Islet precursor cell (in vitro differentiated cells): ENCODE results near the gene ZC2HC1B.
A peak's percentile ranks its signal among the peaks of the same experiment; 100 is the strongest.
"Not testable (repeated sequence)": the region's sequence is repeated elsewhere in the genome, so short reads cannot be mapped to it uniquely, and the experiment has no call there.

Experiments
- DNase-seq: peaks from one replicate; pipeline ENCODE4 v3.0.0-alpha.2; 2018

The ZC2HC1B gene, protein sequence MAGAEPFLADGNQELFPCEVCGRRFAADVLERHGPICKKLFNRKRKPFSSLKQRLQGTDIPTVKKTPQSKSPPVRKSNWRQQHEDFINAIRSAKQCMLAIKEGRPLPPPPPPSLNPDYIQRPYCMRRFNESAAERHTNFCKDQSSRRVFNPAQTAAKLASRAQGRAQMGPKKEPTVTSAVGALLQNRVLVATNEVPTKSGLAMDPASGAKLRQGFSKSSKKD

DNA sequence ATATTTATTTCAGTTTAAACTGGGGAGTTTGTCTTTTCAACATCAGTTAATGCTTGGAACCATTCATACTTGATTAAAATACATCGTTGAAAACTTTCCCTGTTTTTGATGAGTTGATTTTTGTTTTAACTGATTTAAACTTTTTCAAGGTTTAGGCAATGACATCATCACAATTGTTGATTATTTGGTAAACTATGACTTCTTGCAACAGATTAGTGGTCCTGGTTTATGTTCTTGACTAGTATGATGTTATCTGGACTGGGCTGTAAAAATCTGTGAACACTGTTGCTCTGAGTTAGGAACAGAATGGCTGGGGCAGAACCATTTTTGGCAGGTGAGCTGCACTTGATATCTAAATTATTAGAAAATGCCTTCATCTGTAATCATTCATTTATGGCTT lies at the start of gene ZC2HC1B:
Gene ZC2HC1B (plus strand): TSS at position 241 of the 400 bp plus-strand sequence. CDS start 66 bp downstream, at position 307.
- no peak for DNase-seq

DNA sequence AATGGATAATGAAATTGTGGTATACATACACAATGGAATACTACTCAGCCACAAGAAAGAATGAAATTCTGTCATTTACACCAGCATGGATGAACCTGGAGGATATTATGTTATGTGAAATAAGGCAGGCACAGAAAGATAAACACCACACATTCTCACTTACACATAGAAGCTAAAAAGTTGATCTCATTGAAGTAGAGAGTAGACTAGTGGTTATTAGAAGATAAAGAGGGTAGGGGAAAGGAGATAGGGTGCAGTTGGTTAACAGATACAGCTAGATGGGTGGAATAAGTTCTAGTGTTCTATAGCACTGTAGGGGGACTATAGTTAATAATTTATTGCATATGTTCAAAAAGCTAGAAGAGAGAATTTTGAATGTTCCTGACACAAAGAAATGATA lies 46.7 kb upstream of the ZC2HC1B start:
- DNase-seq: no peak

DNA sequence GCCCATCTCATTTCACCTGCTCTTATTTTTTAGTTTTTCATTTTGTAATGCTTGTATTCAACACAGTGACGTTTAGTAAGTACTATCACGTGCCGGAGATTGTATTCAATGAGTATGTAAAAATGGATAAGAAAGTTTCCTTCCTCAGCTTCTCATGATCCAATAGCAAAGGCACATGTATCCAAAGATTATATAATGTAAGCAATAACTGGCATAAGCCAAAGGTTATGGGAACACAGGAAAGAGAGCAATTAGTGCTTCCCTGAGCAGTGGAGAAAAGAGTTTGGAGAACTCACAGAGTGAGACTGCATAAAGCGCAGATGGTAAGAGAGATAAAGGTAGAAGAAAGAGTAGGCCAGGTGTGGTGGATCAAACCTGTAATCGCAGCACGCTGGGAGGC lies 42.9 kb upstream of the ZC2HC1B start:
- DNase-seq: no peak

DNA sequence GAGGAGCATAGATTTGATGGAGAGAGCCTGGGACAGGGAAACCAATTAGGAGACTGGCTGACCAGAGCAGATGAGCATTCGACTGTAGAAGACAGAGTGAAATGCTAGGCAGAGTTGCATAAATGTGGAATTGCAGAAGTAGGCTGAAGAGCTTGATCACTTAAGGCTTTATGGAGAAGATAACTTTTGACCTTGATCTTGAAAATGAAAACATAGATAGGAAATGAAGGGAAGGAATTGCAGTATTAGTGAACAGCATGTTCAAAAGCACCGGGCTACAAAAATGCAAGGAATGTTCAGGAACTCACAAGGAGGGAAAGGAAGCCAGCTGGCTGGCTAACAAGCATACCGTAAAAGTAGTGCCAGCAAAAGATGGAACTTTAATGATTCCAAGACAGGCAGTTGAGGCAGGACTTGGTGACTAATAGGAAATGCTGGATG lies 41.7 kb upstream of the ZC2HC1B start:
- no peak for DNase-seq

DNA sequence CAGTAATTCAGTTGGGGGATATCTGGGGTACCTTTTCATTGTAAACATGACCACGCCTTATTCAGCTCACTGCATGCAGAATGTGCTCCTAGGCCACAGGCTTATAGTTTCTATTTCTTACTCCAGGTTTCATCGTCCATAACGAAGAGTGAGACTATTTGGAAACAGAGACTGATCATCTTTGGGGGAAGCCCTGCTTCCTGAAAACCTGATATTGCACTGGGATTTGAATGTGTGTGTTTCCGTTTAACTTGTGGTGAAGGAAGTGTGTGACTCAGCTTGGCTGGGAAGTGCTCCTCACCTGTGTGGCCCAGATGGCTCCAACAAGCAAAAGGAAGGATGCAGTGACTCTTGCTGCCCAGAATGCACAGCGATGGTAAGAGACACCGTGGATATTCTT lies 40.7 kb upstream of the ZC2HC1B start:
- no peak for DNase-seq

DNA sequence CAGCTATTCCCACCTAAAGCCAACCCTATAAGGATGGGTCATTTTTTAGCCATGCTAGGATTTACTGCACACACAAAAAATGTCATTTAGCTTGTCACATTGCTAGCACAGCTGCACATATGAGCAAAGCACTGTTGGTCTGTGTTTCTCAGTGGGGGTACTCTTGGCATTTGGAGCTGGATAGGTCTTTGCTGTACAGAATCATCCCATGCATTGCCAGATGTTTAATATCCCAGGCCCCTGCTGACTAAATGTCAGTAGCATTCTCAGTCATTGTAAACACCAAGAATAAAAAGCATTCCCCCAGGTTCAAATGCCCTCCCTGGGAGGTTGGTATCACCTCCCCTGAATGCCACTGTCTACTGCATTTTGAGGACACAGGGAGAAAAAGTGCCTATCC lies 35.7 kb upstream of the ZC2HC1B start:
- no peak for DNase-seq

DNA sequence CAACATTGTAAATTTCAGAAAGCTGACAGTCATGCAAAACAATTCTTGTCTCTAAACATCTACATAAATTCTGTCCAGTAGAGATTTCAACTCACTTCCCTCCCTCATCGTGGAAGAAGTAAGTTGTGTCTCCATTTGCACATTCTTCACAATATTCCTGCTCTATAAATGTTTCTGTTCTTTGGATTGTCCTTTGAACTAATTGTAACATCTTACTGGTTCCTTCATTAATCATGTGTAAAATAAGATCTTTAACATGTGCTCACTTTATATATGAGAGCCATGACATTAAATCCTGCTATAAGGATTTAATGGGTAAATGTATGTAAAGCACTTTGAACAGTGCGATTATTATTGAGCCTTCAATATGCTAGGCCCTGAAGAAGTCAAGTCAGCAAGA lies 28.1 kb upstream of the ZC2HC1B start:
- DNase-seq: no peak

DNA sequence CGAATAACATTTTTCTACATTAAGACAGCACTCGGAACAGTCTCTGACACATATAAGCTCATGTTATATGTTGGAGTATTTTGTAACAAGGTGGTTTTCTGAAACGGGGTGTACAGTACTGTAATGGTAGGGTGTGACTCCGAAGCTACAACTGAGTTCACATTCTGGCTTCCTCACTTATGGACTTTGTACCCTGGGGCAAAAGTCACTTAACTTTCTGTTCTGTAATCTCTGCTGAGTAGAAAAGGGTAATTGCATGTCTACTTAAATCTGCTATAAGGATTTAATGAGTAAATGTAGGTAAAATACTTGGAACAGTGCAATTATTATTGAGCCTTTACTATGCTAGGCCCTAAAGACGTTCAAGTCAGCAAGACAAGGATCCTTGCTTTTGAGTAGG lies 25.9 kb upstream of the ZC2HC1B start:
- DNase-seq: no peak

DNA sequence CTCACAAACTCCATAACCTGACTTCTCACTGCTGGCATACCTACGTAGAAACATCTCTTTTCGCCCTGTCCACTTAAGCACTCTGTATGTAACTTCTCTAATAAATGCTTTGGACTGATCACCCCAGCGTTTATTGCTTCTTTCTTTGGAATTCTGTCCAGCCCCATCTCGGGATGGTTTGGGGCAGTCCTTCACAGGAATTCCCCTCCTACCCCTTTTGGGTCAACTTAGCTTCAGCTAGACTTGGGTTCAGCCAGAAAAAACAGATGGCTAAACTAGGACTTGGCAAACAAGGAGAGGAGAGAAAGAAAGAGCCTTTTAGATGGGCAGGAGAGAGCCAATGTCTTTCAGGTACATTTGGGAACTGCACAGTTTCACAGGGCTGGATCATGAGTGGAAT lies 25.1 kb upstream of the ZC2HC1B start:
- DNase-seq: no peak

DNA sequence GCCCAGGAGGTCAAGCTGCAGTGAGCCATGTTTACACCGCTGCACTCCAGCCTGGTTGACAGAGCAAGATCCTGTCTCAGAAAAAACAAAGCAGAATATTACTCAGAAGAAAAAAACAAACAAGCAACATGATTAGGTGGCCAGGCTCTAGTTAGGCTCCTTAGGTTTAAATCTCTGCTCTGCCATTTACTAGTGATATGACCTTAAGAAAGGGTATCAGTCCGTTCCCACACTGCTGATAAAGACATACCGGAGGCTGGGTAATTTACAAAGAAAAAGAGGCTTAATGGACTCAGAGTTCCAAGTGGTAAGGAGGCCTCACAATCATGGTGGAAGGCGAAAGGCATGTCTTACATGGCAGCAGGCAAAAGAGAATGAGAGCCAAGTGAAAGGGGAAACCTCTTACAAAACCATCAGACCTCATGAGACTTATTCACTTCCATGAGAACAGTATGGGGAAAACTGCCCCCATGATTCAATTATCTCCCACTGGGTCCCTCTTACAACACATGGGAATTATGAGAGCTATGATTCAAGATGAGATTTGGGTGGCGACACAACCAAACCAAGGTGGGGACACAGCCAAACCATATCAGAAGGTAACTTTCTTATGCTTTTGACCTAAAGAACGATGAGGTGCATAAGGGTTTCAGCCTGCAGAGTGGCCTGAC lies 23.5 kb upstream of the ZC2HC1B start:
- no peak for DNase-seq

DNA sequence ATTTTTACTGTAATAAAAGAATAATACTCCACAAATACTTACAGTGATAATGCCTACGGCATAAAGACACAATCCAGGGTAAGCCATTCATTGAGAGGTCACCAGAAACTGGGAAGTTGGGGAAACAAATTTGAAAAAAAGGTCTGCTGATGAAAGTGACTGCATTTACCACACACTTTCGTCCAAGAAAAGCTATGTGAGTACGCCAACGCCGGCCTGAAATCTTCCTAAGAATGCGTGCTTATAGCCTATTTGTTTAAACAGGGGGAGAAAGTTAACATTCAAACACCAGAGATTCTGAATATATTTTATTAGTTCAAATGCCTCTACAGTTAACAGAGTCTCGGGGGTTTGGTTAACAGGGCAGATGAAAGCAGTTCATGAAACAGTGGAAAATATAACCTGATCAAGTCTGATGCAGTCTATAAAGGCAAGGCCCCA lies 21.8 kb upstream of the ZC2HC1B start:
- DNase-seq: no peak

DNA sequence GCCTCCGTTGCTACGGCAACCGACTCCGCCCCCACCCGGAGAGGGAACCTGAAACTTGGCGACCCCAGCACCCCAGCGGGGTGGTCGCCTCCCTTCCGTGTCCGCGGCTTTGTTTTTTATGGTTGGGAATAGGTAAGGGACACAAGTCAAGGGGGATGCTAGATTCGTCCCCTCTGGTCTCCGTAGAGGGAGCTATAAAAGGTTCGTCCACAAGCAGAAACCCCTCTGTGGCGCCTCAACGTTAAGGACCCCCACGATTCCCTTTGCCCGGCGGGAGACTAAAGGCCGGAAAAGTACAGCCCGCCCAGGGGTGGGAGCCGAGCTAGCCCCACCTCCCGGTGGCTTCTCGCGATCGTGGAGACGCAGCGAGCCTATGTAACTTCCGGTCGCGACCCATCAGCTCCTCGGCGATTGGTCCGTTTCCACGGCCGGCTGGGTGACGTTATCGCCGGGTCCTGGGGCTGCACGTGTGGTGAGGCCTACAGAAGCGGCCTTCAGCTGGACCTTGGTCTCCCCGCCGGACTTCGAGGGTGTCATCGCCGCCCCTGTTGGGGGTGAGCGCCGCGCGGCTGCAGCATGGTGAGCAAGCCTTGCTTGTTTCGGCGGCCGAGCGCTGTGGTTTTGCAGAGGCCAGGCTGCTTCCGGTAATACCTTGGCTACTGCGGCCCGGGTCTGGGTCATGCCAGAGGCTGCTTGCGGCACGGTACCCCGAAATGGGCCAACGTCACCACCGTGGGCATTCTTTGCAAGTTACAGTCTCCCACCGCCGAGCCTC lies 21.2 kb upstream of the ZC2HC1B start, which contains the start of gene LTV1:
Gene LTV1 (plus strand): TSS at position 437 of the 775 bp plus-strand sequence. CDS start 140 bp downstream, at position 577.
- peak; percentile 98 for DNase-seq

DNA sequence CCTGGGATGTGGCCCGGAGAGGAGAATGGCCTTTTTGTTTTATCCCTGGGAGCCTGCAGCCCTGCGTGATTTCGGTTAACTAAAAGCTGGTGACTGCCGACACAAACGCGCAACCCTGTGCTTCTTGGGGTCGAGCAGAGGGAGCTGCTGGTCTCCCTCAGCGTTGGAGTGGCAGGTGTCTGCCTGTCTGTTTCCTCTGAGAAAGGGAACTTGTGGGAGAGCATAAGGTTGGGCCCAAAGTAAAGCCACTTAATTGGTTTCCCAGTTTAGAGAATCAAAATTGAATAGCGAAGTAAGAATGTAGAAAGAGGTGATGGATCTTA lies 20.6 kb upstream of the ZC2HC1B start:
- no peak for DNase-seq

DNA sequence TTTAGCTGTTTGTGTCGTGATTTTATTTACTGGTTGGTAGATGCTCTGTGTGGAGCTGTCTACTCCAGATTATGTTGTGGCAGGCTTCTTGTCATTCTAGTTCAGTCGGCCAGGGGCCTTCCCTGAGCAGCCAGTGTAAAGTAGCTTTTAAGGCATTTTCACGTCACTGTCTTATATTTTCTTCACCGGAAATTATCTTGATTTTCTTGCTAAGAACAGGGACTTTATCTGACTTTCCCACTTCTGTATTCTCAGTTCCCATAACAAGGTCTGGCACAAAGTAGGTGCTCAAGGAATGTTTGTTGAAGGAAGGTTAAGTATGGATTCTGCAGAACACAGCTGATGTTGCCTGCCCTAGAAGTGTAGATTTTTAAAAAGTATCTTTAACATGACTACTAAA lies 20.3 kb upstream of the ZC2HC1B start:
- DNase-seq: no peak

DNA sequence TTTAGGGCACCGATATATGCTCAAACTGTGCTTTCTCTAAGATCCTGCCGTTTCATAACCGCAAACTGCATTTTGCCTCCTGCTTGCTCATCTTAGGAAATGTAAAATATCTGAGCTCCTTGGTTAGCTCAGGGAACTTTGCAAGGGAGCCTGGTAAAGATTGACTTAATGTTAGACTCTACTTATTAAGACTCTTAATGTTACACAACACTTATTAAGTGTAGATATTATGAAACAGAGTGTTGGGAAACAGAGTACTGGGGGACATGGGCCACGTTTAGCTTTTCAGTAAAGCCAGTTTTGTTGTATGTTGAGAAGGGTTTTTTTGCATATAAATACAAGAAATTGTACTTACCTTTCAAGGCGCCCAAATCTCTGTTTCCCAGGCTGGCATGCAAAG lies 19.2 kb upstream of the ZC2HC1B start:
- DNase-seq: no peak

DNA sequence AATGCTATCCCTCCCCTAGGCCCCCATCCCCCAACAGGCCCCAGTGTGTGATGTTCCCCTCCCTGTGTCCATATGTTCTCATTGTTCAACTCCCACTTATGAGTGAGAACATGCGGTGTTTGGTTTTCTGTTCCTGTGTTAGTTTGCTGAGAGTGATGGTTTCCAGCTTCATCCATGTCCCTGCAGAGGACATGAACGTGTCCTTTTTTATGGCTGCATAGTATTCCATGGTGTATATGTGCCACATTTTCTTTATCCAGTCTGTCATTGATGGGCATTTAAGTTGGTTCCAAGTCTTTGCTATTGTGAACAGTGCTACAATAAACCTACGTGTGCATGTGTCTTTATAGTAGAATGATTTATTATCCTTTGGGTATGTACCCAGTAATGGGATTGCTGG lies 12.6 kb upstream of the ZC2HC1B start:
- DNase-seq: not testable (repeated sequence)

DNA sequence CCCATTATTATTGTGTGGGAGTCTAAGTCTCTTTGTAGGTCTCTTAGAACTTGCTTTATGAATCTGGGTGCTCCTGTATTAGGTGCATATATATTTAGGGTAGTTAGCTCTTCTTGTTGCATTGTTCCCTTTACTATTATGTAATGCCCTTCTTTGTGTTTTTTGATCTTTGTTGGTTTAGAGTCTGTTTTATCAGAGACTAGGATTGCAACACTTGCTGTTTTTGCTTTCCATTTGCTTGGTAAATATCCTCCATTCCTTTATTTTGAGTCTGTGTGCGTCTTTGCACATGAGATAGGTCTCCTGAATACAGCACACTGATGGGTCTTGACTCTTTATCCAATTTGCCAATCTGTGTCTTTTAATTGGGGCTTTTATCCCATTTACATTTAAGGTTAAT lies 9.2 kb upstream of the ZC2HC1B start:
- not testable (repeated sequence) for DNase-seq

DNA sequence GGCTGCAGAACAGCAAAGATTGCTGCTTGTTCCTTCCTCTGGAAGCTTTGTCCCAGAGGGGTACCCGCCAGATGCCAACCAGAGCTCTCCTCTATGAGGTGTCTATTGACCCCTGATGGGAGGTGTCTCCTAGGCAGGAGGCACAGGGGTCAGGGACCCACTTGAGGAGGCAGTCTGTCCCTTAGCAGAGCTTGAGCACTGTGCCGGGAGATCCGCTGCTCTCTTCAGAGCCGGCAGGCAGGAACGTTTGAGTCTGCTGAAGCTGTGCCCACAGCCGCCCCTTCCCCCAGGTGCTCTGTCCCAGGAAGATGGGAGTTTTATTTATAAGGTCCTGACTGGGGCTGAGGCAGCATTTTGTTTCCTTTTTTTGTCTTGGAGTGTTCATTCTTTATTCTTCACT lies 7.5 kb upstream of the ZC2HC1B start:
- DNase-seq: not testable (repeated sequence)

DNA sequence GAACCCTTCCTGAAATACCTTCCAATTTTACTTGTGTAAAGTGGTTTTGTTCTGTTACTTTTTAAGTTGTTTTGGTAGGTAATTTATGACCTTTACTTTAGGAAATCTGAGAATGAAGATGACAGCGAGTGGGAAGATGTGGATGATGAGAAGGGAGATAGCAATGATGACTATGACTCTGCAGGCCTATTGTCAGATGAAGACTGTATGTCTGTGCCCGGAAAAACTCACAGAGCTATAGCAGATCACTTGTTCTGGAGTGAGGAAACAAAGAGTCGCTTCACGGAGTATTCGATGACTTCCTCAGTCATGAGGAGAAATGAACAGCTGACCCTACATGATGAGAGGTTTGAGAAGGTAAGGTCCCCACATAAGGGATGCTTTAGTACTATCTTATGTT lies 6.6 kb upstream of the ZC2HC1B start:
- DNase-seq: no peak

DNA sequence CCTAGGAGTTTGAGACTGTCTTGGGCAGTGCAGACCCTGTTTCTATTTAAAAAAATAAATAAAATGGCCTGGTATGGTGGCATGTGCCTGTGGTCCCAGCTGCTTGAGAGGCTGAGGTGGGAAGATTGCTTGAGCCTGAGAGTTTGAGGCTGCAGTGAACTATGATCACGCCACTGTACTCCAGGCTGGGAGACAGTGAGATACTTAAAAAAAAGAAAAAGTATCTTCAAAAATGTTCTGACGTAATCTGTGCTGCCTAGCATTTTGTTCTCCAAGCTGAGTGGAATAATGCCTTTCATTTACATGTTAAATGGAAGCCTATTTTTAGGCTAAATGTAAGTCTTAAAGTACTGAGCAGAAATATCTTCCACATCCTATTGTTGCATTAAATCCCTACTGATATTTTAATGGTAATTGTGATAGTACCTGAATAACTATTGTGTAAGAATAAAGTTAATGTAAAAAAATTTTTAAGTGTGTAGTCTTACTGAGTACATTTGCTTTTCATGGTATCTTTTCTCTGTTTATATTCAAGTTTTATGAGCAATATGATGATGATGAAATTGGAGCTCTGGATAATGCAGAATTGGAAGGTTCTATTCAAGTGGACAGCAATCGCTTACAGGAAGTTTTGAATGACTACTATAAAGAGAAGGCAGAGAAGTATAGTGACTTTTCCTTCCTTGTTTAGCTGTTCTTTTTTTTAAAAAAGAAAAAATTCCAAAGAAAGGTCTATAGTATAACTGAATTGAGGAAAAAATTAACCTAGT lies 4.2 kb upstream of the ZC2HC1B start:
- DNase-seq: no peak

DNA sequence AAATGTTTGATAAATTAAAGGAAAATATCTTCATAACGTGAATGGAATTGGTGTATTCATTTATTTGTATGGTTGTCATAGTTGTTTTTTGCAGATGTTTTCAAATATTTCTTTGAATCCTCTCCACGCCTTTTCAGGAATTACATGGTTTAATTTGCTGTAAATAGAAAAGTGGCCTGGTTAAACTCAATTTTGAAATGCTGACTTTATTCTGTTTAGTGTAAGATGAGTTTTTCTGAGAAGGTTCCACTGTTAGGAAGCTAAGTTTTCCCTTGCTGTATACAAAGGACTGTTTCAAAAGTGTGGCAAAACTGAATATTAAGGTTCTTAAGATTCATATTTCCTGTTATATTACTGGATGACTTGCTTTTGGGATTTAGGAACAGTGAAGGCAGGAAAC lies 503 bp upstream of the ZC2HC1B start:
- DNase-seq: no peak

DNA sequence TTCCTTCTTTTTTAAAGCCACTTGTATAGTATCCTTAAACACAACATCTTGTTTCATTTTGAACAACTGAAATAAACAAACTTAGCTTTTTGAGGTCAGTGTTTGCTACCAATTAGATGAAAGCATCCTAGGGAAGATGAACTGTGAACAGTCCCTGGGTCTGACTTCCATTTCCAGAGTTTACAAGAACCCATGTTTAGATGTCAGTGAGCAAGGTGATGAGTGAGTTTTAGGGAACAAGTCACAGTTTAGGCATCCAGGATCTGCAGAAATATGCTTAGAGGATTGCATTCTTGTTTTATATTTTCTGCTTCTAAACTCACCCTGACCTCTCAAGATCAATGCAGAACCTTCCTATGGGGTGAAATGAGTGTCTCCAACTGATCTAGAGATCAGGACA lies 3.0 kb downstream of the ZC2HC1B start:
- DNase-seq: no peak

DNA sequence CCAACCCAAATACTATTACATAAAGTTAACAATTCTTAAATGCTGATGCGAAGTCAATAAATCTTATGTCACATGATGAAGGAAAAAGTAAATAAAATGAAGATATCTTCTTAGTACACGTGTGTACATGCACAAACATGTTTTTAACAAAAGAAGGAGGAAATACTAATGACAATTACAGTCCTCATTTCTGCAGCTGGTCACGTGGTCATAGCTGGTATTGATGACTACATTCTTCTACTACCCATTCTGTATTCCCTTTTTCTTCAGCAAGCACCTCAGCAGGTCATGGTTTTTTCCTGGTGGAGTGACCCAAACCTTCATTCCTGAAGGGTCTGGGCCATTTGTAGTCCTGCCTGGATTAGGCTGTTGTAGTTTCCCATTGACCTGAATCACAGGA lies 4.5 kb downstream of the ZC2HC1B start:
- DNase-seq: not testable (repeated sequence)
